SJSA1 (cell line): ENCODE data around the gene TOB2. TPM values are rescaled to one million over a fixed set of nuclear protein-coding genes. Genes with fewer than 3 reads are reported as not detected.
A peak's percentile ranks its signal among the peaks of the same experiment; 100 is the strongest.
"Not testable (repeated sequence)": the region's sequence is repeated elsewhere in the genome, so short reads cannot be mapped to it uniquely, and the experiment has no call there.

Source experiments
- DNase-seq, 2 experiments: peaks; one replicate each; pipeline ENCODE4 v3.0.0-alpha.2; 2015 to 2020; ENCODE audit warnings: low spot score in 2 of 2, low read depth in 1 of 2
- H3K27ac ChIP-seq: fragments of 250-450 bp; sonication (Bioruptor Pico); 2 replicates; pipeline ENCODE4 v1.5.1; 2020; ENCODE audit warnings: mild to moderate bottlenecking, moderate library complexity
- H3K27me3 ChIP-seq: fragments of 250-450 bp; sonication (Bioruptor Pico); replicated peaks from 2 replicates; pipeline ENCODE4 v1.5.1; 2020; ENCODE audit warnings: mild to moderate bottlenecking, moderate library complexity
- H3K36me3 ChIP-seq: fragments of 250-450 bp; sonication (Bioruptor Pico); 2 replicates; pipeline ENCODE4 v1.5.1; 2020; ENCODE audit warnings: mild to moderate bottlenecking
- H3K4me1 ChIP-seq: fragments of 250-450 bp; sonication (Bioruptor Pico); replicated peaks from 2 replicates; pipeline ENCODE4 v1.6.1; 2021; ENCODE audit warnings: mild to moderate bottlenecking
- H3K4me3 ChIP-seq: fragments of 250-450 bp; sonication (Bioruptor Pico); 2 replicates; pipeline ENCODE4 v1.5.1; 2020; ENCODE audit warnings: mild to moderate bottlenecking
- H3K9me3 ChIP-seq: fragments of 250-450 bp; sonication (Bioruptor Pico); replicated peaks from 2 replicates; pipeline ENCODE4 v1.5.1; 2020; ENCODE audit warnings: mild to moderate bottlenecking
- total RNA-seq: library from RNA; depleted of rRNA; stranded (reverse); fragments of >200 nt; shearing (Covaris generic); gene quantifications from 2 replicates; pipeline ENCODE4 v1.2.3, GENCODE V29; 2014; rRNA removed

TOB2 gene
- total RNA-seq, 1 experiment from 2014 or later: 17.9 TPM

- peaks cover 14% of the 10 kb centered on the region for H3K4me1 ChIP-seq
- H3K9me3 ChIP-seq, H3K4me3 ChIP-seq, H3K27me3 ChIP-seq, H3K27ac ChIP-seq, DNase-seq, H3K36me3 ChIP-seq: not testable (repeated sequence)
Measured at GRCh38 chr22:41402851-41403250, 43.8 kb downstream of the TOB2 start.

- H3K36me3 ChIP-seq: peaks cover 6% of the 10 kb centered on the region
- H3K4me1 ChIP-seq: peaks cover 14% of the 10 kb centered on the region
- DNase-seq: peak in 1 of 2 experiments; percentile 34
- no peaks in the 10 kb centered on the region for H3K27me3 ChIP-seq
- H3K9me3 ChIP-seq: no peaks in the 10 kb centered on the region
- no peak overlapping the region for H3K27ac ChIP-seq
- H3K4me3 ChIP-seq: no peak overlapping the region
Measured at GRCh38 chr22:41401781-41402648, 44.6 kb downstream of the TOB2 start.

GRCh38 chr22:41398921-41399320, 47.7 kb downstream of the TOB2 start:
- Histone ChIP-seq H3K27ac (no peak overlapping the region), H3K27me3 (no peaks in the 10 kb centered on the region), H3K36me3 (peaks cover 37% of the 10 kb centered on the region), H3K4me3 (no peak overlapping the region), H3K4me1 (peaks cover 11% of the 10 kb centered on the region), H3K9me3 (no peaks in the 10 kb centered on the region)
- DNase-seq: no peak

- Histone ChIP-seq H3K27me3 (no peaks in the 10 kb centered on the region), H3K36me3 (peaks cover 45% of the 10 kb centered on the region), H3K9me3 (no peaks in the 10 kb centered on the region), H3K27ac (no peak overlapping the region), H3K4me1 (peaks cover 7% of the 10 kb centered on the region; the same call in 1 of the 2 replicates), H3K4me3 (no peak overlapping the region)
- no peak for DNase-seq
Measured at GRCh38 chr22:41397143-41397811, 49.3 kb downstream of the TOB2 start.

- peaks cover 49% of the 10 kb centered on the region for H3K36me3 ChIP-seq
- H3K27ac ChIP-seq: no peak overlapping the region
- H3K27me3 ChIP-seq: no peaks in the 10 kb centered on the region
- H3K4me3 ChIP-seq: no peak overlapping the region
- DNase-seq: no peak
- H3K9me3 ChIP-seq: no peaks in the 10 kb centered on the region
- no peaks in the 10 kb centered on the region for H3K4me1 ChIP-seq
Measured at GRCh38 chr22:41395531-41396240, 50.9 kb downstream of the TOB2 start.

GRCh38 chr22:41394012-41394356, 52.6 kb downstream of the TOB2 start:
- no peaks in the 10 kb centered on the region for H3K4me1 ChIP-seq
- no peaks in the 10 kb centered on the region for H3K9me3 ChIP-seq
- peaks cover 59% of the 10 kb centered on the region for H3K36me3 ChIP-seq
- H3K4me3 ChIP-seq: no peak overlapping the region
- no peak for DNase-seq
- no peak overlapping the region for H3K27ac ChIP-seq
- no peaks in the 10 kb centered on the region for H3K27me3 ChIP-seq

GRCh38 chr22:41387341-41387740, 59.3 kb downstream of the TOB2 start:
- H3K27ac ChIP-seq: no peak overlapping the region
- H3K27me3 ChIP-seq: no peaks in the 10 kb centered on the region
- H3K9me3 ChIP-seq: no peaks in the 10 kb centered on the region
- H3K36me3 ChIP-seq: peaks cover 38% of the 10 kb centered on the region
- DNase-seq: no peak
- peaks cover 5% of the 10 kb centered on the region; the same call in 1 of the 2 replicates for H3K4me1 ChIP-seq
- H3K4me3 ChIP-seq: no peak overlapping the region

GRCh38 chr22:41384128-41384527, 62.5 kb downstream of the TOB2 start:
- Histone ChIP-seq H3K27me3 (no peaks in the 10 kb centered on the region), H3K36me3 (peaks cover 25% of the 10 kb centered on the region), H3K9me3 (no peaks in the 10 kb centered on the region), H3K4me1 (peaks cover 17% of the 10 kb centered on the region), H3K27ac (no peak overlapping the region), H3K4me3 (no peak overlapping the region)
- no peak for DNase-seq

Other genes with a start within 250 kb of the TOB2 start
- gene L3MBTL2, start 241.5 kb downstream of the TOB2 start, total RNA-seq: 23.7 and 25.8 TPM in 2 replicates
- 0.11 TPM in 1 of 2 replicates, not detected in the other for gene CHADL, start 205.9 kb downstream of the TOB2 start, total RNA-seq
- gene RANGAP1, start 160.6 kb downstream of the TOB2 start, total RNA-seq: 172 and 201 TPM in 2 replicates
- gene ZC3H7B, start 145.3 kb downstream of the TOB2 start, total RNA-seq: 51.8 and 72.2 TPM in 2 replicates
- gene TEF, start 64.9 kb downstream of the TOB2 start, total RNA-seq: 7.4 and 9.4 TPM in 2 replicates
- 80.7 and 87.9 TPM in 2 replicates for gene PHF5A, start 21.9 kb upstream of the TOB2 start, total RNA-seq
- gene ACO2, start 22.3 kb upstream of the TOB2 start, total RNA-seq: 48.1 and 71.1 TPM in 2 replicates
- 14.8 and 16.6 TPM in 2 replicates for gene POLR3H, start 97.7 kb upstream of the TOB2 start, total RNA-seq
- not detected in 2 replicates for gene CSDC2, start 114.2 kb upstream of the TOB2 start, total RNA-seq
- gene PMM1, start 143.0 kb upstream of the TOB2 start, total RNA-seq: 23.3 and 27.0 TPM in 2 replicates
- 12.2 and 33.3 TPM in 2 replicates for gene DESI1, start 174.2 kb upstream of the TOB2 start, total RNA-seq
- 540 and 624 TPM in 2 replicates for gene XRCC6, start 174.5 kb upstream of the TOB2 start, total RNA-seq
- gene SNU13, start 242.1 kb upstream of the TOB2 start, total RNA-seq: 109 and 179 TPM in 2 replicates